H54 (cell line): ENCODE results near the gene HABP4.
"Not testable (repeated sequence)": the region's sequence is repeated elsewhere in the genome, so short reads cannot be mapped to it uniquely, and the experiment has no call there.

Source experiments
- DNase-seq: peaks from one replicate; pipeline ENCODE4 v3.0.0; 2011; ENCODE audit warnings: low spot score, mixed read lengths; ENCODE audit not compliant: insufficient read length
- FAIRE-seq: peaks from 3 replicates; lab custom pipeline; 2011; peaks lifted over from hg19 to GRCh38; lab: Jason Lieb, UNC
- POLR2A ChIP-seq: IDR thresholded peaks from 2 replicates; pipeline ENCODE4 v1.6.1; 2011; ENCODE audit warnings: low read depth, mild to moderate bottlenecking, low read length

HABP4 gene

DNA sequence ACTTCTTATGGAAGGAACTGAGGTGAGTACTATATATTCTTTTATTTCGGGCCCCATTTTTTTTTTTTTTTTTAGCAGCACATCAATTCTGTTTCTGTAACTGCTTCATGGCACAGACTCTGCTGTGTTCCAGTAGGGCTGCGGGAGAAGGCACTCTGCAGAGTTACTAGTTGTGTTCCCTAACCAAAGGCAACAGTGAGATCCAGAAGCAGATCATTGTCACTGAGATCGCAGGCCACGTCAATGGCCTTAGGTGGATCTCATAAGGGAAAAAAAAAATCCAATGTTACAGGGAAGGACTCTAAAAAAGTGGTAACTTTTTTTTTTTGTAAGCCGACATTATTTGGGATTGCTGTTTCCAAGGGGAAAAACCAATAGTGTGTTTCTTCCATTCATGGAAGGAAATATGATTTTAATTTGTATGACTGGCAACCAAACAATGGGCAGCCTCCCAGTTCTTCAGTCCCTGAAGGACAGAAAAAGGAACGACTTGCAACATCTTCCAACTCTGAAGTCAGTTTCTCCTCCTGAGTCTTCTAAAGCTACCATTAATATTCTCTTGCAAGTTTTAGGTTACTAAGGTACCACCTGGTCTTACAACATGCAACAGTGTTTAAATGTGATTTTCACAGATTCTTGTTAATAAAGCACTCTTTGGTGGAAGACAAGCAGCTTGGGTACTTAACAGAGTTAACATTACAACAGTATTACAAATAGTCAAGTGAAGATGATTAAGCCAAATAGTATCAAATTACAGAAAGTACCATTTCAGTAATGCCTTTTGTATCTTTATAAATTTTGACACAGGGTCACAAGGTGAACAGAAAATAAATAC is 52.8 kb downstream of the HABP4 start:
- DNase-seq (no peak), FAIRE-seq (no peak)
- no peak for TF ChIP-seq POLR2A

GRCh38 chr9:96503374-96503748 is 53.4 kb downstream of the HABP4 start:
- not testable (repeated sequence) for FAIRE-seq, DNase-seq

DNA sequence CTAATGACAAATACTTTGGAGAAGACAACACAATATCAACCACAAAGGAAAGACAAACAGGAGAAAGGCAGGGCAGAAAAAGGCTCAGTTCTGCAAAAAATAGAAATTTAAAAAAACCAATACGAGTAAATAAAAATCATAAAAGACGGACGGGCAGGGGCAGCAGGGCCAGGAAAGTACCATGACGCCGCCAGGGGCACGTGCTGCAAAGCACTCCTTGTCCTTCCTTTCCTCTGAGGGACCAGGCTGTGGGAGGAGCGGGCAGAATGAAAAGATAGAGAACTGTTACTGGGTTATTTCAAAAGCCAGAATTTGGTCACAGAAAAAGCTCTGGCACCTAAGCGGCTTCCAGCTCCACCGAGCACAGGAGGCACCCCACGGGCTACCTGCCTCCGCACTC is 53.9 kb downstream of the HABP4 start:
- TF ChIP-seq POLR2A, result no peak
- no peak for FAIRE-seq
- DNase-seq, result no peak

- no peak for FAIRE-seq
- DNase-seq, result no peak
- TF ChIP-seq POLR2A, result no peak
Measured at GRCh38 chr9:96505316-96505991, 55.5 kb downstream of the HABP4 start.

- FAIRE-seq, result peak; percentile 15
- TF ChIP-seq POLR2A, result no peak
- DNase-seq, result no peak
Measured at GRCh38 chr9:96508227-96508940, 58.4 kb downstream of the HABP4 start.

DNA sequence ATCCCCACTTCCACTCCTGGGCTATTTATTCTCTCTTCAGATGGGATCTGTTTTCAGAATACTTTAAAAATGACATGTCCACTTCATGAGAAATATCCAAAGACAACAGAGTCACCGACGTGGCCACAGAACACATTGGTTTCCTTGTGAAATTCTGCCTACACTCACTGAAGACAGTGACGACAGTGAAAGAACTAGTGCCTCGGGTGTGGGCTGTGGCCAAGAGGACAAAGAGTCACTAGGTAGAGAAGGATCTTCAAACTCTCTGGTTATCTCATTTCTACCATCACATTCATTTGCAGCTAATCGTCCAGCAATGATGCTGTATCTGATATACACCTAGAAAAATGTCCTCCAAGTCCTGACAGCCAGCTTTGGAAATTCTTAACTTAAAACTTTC is 59.1 kb downstream of the HABP4 start:
- no peak for FAIRE-seq

DNA sequence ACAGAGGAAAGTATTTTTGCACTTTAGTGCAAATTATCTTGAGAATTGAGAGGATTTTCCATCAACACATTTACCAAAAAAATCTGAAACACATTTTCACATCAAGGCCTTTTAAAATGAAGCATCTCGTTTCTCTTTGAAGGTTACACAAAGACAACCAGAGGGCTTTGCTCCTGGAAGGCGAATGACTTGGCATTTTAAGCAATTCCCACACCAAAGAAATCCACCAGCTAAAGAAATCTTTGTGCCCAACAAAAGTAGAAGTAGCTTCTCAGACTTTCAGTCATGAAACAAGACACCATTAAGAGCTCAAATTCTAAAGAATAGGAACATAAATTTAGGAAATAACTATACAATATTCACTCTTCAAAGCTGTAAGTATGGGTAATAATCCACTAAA is 59.9 kb downstream of the HABP4 start:
- FAIRE-seq, result no peak
- no peak for TF ChIP-seq POLR2A
- DNase-seq, result no peak

More for the DNA sequence above, 59.1 kb downstream of the HABP4 start:
- TF ChIP-seq POLR2A, result no peak
- DNase-seq, result no peak

DNA sequence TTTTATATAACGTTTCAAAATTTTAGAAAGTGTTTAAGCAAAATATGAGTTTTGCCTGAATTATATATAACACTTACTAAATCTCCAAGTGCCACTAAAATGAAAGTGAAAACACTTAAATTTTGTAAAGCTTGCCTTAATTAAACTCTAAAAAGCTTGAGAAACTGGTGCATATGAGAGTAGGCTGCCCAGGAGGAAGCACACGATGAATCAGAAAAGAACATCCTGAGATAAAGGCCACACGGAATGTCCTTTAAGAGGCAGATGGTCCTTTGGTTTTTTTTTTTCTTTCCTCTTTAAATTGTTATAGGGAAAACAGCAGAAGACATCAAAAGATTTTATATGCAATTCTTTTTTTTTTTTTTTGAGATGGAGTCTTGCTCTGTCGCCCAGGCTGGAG is 60.3 kb downstream of the HABP4 start:
- no peak for FAIRE-seq
- no peak for TF ChIP-seq POLR2A
- DNase-seq, result no peak

GRCh38 chr9:96512240-96512639 is 62.3 kb downstream of the HABP4 start:
- DNase-seq (no peak), FAIRE-seq (no peak)
- no peak for TF ChIP-seq POLR2A

GRCh38 chr9:96513622-96514021 is 63.7 kb downstream of the HABP4 start:
- DNase-seq (no peak), FAIRE-seq (no peak)

GRCh38 chr9:96514108-96514799 is 64.3 kb downstream of the HABP4 start:
- DNase-seq, result no peak
- no peak for TF ChIP-seq POLR2A
- FAIRE-seq, result peak; percentile 69

More at GRCh38 chr9:96513622-96514021, 63.7 kb downstream of the HABP4 start:
- TF ChIP-seq POLR2A, result no peak

GRCh38 chr9:96514800-96515158 is 64.8 kb downstream of the HABP4 start:
- no peak for FAIRE-seq
- no peak for TF ChIP-seq POLR2A
- DNase-seq, result no peak

GRCh38 chr9:96515621-96516470 is 65.9 kb downstream of the HABP4 start:
- FAIRE-seq (no peak), DNase-seq (no peak)
- no peak for TF ChIP-seq POLR2A
